Measurements from ENCODE around the gene SLAMF1.

Gene SLAMF1

DNA sequence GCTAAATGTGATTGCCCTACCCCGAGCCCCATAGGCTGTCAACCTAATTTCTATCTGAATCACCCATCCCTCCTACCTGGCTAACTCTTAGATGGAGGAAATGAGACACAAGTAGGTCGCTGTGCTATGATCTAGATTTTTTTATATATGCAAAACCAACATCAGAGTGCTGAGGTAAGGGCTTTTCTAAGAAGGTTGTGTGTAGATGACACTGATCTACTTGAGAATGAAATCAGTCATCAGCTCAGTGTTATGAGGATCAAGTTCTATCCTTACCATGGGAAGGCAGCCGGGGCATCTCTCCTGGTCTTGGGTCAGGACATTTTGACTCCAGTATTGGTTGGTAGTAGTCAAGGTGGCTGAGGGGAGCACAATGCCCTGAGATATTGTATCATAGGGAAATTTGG, 23.6 kb downstream of the SLAMF1 start:
- no peak for DNase-seq (ENCODE audit: low spot score)

DNA sequence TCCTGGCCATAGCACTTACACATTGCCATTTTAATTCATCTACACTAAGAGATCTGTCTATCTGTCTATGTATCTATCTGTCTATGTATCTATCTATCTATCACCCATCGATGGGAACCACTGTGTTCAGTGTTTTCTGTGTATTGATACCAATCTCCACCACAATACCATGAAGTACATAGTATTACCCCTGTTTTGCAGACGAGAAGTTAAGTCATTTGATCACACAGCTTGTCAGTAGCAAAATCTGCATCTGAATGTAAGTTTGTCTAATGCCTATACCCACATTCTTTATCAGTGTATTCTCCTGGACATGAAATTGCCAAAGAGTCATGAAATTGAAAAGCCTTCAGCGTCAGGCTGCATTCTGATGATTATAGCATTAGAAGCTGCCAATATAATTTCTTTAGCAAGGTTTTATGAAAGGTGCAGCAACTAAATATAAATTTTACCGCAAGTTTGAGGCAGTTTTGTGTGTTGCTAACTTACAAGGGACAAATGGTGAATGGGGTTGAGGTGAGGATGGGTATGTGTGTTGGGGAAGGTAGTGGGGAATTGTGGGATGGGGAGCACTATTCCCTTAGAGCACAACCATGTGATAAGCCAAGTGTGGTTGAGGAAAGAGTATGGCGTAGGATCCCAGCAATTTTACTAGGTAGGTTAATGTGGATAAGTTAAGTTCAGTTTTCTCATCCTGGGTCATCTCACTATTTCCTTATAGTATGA, 24.2 kb downstream of the SLAMF1 start:
- no peak for DNase-seq (ENCODE audit: low spot score)

DNA sequence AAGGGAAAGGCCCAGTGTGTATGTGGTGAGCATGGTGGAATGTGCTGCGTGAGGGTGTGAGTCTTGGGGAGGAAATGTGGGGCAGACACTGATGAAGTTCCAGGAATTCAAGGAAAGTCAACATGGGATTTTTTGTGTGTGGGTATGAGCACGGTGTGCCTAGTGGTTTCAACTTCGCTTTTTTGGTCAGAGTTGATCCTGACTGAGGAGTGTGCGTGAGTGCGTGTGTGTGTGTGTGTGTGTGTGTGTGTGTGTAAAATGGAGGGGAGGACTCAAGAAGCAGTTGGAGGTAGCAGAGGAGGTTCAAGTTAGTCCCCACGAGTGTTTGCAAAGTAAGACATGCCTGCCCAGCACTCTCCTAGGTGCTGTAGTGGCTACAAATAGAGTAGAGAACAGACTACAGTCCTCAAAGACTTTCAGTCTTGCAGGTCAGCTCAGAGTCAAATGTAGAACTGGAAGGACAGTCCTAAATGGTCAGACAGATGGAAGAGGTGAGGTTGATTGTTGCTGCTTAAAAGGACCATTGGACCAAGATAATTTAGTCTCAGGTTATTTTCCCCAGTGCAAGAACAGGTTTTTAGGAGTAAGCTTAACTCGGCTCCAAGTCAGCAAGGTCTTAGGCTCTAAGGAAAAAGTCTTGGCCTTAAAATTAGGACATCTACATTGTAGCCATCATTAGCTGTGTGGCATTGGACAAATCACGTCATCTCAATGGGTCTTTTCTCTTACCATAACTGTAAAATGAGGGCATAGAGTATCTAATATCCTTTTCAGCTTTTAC, 25.0 kb downstream of the SLAMF1 start:
- no peak for DNase-seq (ENCODE audit: low spot score)

DNA sequence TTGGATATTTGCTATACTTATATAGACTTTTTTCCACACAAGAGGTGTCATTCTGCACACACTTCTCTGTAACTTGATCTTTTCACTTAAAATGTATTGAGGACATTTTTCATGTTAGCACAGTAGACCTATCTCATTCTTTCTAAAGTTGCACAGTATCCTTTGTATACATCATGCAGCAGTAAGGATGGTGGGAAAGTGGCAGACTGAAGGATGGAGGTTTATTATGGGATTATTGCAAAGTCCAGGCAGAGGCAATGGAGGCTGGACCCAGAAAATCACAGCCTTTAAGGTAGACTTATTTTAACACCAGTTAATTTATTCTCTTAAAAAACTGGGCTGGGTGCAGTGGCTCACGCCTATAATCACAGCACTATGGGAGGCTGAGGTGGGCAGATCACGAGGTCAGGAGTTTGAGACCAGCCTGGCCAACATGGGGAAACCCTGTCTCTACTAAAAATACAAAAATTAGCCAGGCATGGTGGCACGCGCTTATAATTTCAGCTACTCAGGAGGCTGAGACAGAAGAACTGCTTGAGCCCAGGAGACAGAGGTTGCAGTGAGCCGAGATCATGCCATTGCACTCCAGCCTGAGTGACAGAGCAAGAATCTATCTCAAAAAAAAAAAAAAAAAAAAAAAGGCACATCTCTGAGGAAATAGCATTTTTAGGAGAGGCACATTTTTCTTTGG, 25.8 kb downstream of the SLAMF1 start:
- DNase-seq (ENCODE audit: low spot score) = no peak

DNA sequence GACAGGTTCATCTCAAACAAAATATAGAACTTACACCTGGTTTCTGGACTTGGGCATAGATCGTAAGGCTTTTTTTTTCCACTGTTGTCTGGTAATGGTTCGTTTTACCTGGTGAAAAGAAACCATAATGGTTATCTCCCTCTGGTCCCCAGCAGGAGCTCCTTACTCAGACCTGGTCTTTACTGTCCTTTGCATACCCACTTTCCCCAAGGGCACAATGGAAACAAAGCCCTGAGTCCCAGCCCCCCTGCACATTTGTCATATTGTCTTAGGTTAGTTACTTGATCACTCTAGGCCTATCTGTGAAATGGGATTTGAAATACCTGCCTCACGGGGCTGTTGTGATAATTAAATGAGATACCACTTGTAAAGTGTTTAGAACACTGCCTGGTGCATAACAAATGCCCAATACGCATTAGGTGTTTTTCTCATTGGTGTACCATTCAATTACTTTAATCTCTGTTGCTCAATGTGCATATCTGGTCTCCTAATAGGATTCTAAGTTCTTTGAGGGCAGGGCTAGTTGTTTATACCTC, 27.0 kb downstream of the SLAMF1 start:
- DNase-seq (ENCODE audit: low spot score) = no peak

DNA sequence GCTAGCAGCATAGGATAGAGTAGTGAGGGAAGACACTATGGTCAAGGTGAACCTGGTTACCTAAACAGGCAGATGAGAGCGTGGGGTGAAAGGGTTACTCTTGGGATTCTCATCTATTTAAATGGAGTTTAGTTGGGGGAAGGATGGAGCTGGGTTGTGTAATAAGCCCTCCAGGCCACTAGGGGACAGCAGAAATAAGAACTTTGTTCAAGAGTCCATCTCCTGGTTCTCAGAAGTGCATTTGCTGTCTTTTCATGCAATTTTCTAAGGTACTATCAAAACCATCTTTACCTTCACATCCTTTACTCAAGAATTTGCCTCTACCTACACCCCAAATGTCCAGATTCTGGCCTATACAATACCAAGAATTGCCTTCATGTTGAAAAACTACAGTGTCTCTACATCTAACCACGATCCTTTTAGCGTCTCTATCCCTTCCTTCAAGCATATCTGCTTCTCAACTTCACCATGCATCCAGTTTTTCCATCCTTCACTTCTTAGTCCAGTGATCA, 28.0 kb downstream of the SLAMF1 start:
- peak; percentile 6 for DNase-seq (ENCODE audit: low spot score)

DNA sequence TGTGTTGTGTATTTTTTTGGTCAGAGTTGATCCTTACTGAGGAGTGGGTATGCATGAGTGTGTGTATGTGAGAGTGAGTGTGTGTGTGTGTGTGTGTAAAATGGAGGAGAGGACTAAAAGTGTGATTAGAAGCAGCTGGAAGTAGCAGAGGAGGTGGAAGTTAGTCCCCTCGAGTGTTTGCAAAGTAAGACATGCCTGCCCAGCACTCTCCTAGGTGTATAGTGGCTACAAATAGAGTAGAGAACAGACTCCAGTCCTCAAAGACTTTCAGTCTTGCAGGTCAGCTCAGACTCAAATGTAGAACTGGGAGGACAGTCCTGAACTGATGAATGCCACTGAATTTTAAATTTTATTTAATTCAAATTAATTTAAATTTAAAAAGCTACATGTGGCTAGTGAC, 28.5 kb downstream of the SLAMF1 start:
- no peak for DNase-seq (ENCODE audit: low spot score)

DNA sequence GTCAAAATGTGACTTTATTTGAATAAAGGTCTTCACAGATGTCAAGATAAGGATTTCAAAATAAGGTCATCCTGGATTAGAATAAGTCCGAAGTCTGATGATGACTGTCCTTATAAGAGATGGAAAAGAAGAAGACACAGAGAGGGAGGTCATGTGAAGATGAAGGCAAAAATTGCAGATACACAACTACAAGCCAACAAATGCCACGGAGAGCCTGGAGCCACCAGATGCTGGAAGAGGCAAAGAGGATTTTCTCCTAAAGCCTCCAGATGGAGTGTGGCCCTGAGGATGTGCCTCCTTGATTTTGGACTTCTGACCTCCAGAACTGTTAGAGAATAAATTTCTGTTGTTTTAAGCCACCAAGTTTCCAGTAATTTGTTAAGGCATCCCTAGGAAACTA, 31.2 kb downstream of the SLAMF1 start:
- no peak for DNase-seq (ENCODE audit: low spot score)

DNA sequence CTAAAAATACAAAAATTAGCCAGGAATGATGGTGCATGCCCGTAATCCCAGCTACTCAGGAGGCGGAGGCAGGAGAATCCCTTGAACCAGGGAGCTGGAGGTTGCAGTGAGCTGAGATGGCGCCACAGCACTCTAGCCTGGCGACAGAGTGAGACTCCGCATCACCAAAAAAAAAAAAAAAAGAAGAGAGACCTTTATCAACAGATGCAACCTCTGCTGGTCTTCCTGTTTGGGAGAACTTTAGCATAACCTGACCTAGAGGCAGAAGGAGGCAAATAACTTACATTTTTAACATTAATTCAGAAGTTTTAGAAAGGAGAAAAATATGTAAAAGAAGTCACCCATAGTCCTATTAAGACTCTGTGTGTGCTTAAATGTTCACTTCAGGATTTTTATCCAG, 32.4 kb downstream of the SLAMF1 start:
- no peak for DNase-seq (ENCODE audit: low spot score)

DNA sequence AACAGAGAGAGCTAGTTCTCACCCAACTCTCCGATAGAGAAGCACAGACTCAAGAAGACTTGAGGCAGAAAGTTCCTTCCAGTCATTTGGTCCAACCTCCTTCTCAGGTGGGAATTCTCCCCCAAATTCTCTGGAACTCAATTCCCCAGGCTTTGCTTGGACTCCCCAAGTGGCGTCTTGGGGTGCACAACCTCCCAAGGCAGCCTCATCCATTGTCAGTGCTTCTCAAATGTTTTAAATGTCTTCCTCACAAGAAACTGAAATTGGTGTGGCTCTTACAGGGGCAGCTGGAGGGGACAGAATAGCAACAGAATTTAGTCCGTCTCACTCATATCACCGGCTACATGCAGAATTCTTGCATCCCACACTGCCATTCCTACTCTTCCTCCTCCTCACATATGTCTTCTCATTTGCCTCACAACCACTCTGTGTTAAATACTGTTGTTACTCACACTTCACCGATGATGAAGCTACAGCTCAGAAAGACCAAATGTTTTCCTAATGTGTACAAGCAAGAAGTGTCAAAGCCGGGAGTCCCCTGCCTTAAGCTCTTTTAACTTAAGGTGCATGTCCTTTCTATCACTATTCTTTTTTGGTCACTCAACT, 34.1 kb downstream of the SLAMF1 start:
- DNase-seq (ENCODE audit: low spot score) = no peak

DNA sequence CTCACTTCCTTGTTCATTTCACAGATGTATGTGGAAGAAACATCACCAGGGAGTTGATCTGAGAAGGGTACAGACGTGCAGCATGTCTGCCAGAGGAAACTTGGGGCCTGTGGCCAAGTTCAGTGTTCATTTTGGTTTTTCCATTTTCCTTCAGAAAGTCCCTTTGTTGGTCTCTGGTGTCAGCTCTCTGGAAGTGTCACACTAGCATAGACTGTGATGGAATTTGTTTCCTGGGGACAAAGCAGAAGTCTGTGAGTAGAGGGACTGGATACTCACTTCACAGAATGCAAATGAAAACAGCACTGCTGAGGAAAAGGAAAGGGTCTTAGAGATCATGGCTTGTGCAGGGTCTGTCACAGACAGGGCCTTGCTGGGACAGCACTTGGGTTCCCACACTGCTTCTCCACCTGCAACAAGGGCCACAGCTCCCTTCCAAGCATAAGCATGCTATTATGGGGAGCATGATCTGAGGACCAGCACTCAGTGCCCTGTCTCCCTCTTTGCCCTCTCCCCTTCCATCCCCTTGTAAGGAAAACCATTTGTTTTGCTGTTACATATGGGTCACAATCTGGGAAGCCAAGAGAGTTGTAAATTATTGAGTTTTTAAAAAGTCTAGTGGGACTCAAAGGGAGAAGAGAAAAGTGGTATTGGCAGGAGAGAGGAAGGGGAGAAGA, 36.1 kb downstream of the SLAMF1 start:
- DNase-seq (ENCODE audit: low spot score) = no peak

DNA sequence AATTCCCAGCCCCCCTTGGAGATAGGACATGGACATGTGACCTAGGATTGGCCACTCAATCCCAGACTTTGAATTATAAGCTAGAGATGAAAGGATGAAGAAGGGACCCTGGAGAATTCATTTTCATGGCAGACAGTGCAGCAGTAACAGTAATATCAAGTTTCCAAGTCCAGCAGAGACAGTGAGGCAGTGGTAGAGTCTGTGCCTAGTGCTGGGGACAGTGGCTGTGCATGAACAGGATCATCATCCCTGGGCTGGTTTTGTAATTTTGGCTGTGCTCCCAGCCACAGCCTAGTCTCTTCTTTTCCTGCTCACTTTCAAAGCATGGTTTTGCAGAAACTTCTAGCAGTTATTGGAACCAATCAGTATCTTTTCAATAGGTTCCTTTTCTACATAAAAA, 37.9 kb downstream of the SLAMF1 start:
- no peak for DNase-seq (ENCODE audit: low spot score)

DNA sequence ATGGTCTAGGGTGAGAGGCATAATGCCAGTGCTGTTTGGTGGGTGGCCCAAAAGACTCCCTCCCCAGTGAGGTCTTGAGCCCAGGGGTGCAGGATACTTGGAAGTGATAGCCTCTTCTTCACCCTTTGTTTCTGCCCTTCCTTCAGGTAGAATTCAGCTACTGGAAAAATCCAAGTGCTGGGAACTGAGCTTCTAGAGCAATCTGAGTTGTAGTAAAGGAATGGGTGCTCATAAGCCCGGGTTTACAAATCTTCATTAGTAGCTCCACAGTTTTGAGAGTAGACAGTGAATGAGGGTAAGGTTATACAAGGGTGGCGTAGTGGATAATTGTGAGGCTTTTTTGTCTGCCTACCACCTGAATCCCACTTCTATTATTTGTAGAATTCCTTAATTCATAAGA, 38.3 kb downstream of the SLAMF1 start:
- DNase-seq (ENCODE audit: low spot score) = no peak

DNA sequence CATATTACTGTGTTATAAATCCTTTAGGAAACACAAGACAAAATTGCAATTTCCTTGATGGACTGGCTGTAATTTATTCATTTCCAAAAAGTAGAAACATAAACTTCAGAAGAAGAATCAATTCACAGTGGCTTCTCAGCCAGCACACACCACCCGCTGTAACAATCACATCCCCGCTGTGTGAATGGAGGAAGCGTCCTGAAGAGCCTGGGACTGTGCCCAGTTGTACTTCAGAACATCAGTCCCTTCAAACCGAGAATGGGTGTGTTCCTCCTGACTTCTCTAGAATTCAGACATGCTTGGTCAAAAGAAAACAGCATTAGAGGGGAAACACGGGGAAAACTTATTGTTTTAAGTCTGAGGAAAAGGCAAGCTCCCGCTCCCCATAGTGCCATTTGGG, 38.8 kb downstream of the SLAMF1 start:
- DNase-seq (ENCODE audit: low spot score) = no peak

DNA sequence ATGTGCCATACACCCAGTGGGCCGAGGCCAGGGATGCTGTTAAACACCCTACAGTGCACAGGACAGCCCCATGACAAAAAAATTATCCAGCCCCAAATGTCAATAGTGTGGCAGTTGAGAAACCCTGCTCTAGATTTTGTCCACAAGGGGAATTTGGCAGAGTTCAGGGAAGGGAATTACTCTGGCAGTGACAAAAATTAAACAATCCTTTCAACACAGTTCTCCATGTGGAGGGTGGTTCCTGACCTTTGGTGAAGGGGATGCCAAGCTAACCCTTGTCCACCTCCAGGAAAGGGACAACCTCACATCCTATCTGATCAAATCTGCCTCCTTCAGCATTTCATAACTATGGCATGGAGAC, 39.2 kb downstream of the SLAMF1 start:
- no peak for DNase-seq (ENCODE audit: low spot score)

DNA sequence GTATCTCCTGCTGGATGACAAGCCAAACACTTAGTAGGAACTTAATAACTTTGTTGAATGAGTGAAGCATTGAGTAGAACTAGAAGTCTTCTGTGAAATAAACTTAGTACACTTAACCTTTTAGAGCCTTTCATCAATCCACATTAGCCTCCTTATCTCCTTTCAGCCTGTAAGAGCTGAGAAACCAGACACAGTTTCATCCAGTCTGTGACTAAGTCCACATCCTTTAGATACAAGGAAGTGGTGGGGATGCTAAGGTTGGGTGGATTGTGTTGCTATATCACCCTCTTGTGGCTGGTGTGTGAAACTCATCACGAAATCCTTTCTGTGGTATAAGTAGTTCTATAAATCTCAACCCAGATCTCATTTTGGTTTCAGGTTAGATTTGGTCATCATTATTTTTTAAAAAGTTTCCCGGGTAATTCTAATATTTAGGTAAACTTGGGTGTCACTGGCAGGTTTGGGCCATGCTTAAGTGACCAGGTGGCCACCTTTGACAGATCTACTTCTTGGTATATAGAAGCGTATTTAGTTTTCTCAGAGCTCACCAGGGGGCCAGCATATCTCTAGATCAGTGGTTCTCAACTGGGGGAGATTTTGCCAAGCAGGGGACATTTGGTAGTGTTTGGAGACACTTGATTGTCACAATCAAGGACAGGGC, 39.7 kb downstream of the SLAMF1 start:
- peak; percentile 74 for DNase-seq (ENCODE audit: low spot score)

DNA sequence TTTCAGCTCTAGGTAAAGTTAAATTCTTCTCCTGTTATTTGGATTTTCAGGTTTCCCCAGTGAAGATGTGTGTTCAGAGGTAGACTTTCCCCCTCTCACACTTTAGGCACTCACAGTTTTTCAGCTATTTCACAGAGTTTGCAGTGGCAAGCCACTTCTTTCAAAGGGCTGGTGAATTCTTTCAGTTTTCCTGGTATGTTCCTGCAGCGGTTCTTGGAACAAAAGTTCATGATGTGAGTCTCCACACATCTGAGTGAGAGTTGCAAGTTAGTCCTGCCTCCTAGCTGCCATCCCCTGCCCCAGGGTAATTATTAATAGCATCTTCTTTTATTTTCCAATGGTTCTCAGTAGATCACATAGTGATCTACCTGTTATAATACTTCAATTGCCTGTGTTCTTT, 40.2 kb downstream of the SLAMF1 start:
- DNase-seq (ENCODE audit: low spot score) = no peak

DNA sequence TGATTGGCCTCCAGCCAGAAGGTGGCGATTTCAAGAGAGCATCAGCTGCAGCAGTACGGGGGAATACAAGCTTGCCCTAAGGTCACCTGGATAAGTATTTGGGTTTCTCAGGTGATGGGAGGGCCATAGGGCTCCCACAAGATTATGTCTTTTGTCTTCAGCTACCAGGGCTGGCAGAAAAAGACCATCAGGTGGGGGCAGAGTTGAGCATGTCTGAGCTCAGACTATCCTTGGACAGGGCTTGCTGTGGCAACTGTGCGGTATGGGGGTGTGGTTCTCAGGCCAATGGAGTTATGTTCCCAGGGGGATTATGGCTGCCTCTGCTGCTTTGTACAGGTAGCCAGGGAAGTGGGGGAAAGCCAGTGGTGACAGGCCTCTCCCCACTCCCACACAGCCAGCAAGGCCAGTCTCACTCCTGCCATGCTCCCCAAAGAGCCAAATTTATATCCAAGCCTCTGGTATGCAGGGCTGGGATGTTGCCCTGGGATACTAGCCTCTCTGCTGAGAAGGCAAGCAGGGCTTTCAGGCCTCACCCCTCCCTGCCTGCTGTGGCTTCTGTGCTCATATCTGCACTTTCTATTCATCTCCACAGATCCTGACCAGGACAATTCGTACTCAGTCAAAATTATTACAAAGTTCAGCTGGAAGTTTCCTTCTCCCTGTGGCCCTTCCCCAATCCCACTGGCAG, 40.9 kb downstream of the SLAMF1 start:
- DNase-seq (ENCODE audit: low spot score) = no peak

DNA sequence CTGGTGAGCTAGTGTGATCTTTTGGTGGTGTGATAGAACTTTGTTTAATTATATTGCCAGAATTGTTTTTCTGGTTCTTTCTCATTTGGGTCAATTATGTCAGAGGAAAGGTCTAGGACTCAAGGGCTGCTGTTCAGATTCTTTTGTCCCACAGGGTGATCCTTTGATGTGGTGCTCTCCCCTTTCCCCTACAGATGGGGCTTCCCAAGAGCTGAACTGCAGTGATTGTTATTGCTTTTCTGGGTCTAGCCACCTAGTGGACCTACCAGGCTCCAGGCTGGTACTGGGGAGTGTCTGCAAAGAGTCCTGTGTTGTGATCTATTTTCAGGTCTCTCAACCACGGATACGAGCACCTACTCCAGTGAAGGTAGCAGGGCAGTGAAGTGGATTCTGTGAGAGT, 41.6 kb downstream of the SLAMF1 start:
- DNase-seq (ENCODE audit: low spot score) = no peak

DNA sequence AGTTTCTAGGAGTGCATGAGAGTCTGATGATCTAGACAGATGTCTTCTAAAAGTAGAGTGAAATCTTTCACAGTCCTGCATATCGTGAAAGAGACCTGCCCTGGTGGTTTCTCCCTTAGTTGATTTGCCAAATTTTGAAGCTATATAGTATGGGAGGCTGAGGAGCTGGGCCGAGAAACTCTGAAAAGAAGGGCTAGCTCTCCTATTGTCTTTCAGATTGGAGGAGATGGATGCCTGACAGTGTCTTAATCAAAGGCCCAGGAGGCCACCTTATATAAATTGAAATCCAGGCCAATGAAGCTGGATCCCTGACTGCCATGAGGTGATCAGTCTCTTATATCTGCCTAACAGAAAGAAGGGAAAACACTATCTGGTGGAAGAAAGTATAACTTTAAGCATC, 49.1 kb downstream of the SLAMF1 start:
- DNase-seq (ENCODE audit: low spot score) = no peak

DNA sequence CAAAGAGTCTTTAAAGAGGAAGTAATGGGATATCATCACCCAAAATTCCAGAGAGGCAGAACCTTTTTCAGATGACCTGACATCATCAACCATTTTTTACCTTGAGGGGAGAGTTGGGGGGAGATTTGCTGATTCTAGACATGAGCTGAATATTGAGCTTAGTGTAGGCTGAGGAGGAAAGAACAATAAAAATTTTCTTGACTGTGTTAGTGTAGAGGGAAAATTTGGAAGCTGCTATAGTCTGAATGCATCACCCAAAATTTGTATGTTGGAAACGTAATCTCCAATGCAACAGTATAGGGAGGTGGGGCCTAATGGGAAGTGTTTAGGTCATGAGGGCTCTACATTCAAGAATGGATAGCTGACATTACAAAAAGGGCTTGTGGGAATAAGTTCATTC, 49.8 kb downstream of the SLAMF1 start:
- DNase-seq (ENCODE audit: low spot score) = no peak
